VCaP (cell line): Measurements from ENCODE around the gene P3H2.
"Not testable (repeated sequence)": the region's sequence is repeated elsewhere in the genome, so short reads cannot be mapped to it uniquely, and the experiment has no call there.

ENCODE experiments used
- H3K27ac ChIP-seq: fragments of 450-650 bp; 2 replicates; pipeline ENCODE4 v1.5.1; 2017
- CTCF ChIP-seq: fragments of 450-650 bp; conservative IDR thresholded peaks from 2 replicates; pipeline ENCODE4 v1.5.1; 2017; ENCODE audit warnings: mild to moderate bottlenecking, moderate library complexity

P3H2 gene

GRCh38 chr3:190120269-190121060, at the start of gene P3H2:
P3H2 (minus strand) TSS chr3:190120897; CDS start chr3:190120731, 166 bp downstream.
- TF ChIP-seq CTCF, result peak; percentile 71
- peak within 1 kb of the TSS; percentile 77 for H3K27ac ChIP-seq

GRCh38 chr3:190169877-190170276, 49.2 kb upstream of the P3H2 start:
- no peak for TF ChIP-seq CTCF
- H3K27ac ChIP-seq, result no peak overlapping the region

- no peak overlapping the region for H3K27ac ChIP-seq
- no peak for TF ChIP-seq CTCF
These were observed 48.5 kb upstream of the P3H2 start for GRCh38 chr3:190169243-190169642.

- H3K27ac ChIP-seq, result no peak overlapping the region
- no peak for TF ChIP-seq CTCF
These were observed 47.4 kb upstream of the P3H2 start for GRCh38 chr3:190167936-190168680.

- no peak for TF ChIP-seq CTCF
- no peak overlapping the region for H3K27ac ChIP-seq
These were observed 46.3 kb upstream of the P3H2 start for GRCh38 chr3:190166948-190167347.

GRCh38 chr3:190165253-190165652, 44.6 kb upstream of the P3H2 start:
- no peak overlapping the region for H3K27ac ChIP-seq

GRCh38 chr3:190162013-190162412, 41.3 kb upstream of the P3H2 start:
- not testable (repeated sequence) for H3K27ac ChIP-seq

More at GRCh38 chr3:190165253-190165652, 44.6 kb upstream of the P3H2 start:
- TF ChIP-seq CTCF, result no peak
